Lower leg skin (tissue), 3 donors: ENCODE data around the gene HHEX.

Source experiments
- POLR2A ChIP-seq, 2 donors: fragments of 450-650 bp; IDR thresholded peaks; one replicate each; pipeline ENCODE4 v1.6.1; 2016 to 2017; ENCODE audit warnings: antibody characterized with exemption in 2 of 2, mild to moderate bottlenecking in 1 of 2, moderate library complexity in 1 of 2
- TF ChIP-seq, protein P1 (sequence below), 3 donors: fragments of 450-650 bp; IDR thresholded peaks; one replicate each; pipeline ENCODE4 v1.5.1; 2016; ENCODE audit warnings: antibody characterized with exemption in 3 of 3, mild to moderate bottlenecking in 3 of 3, moderate library complexity in 2 of 3

DNA sequence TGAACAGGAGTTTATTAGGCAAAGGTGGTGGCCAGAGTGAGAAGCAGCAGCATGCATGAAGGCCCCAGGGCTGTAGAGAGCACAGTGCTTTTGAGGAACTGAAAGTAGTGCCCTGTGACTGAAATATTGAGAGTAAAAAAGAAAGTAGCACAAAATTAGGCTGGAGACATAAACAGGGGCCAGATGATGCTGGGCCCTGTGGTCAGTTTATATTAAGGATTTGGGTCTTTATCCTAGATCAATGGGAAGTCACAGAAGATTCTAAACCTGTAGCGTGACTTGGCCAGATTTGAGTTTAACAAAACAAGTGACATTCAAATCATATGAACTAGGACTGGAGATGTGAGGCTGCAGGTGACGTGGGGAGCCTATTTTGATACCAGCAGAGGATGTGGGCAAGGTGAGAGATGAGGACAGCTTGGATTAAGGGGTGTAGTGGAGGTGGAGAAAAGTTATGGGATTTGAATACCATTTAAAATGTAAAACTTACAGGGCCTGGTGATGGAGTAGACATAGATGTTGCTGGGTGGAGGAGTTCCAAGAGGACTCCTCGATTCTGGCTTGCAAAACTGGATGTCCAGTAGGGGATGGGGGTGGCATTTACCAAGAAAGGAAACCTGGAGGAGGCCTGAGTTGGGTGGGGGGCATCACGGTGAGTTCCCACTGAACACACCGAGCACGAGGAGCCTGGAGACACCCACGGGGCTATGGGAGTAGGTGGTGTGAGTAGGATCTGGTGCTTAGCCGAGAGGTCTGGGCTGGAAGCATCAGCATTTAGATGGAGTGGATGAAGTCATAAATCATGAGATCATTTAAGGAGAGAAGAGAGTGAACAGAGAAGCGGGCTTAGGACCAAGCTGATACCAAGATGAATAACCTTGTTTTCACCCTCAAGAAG is 52.8 kb downstream of the HHEX start:
- no peak for TF ChIP-seq POLR2A (IDR thresholded peaks at IDR 0.05)
- TF ChIP-seq, protein P1, sequence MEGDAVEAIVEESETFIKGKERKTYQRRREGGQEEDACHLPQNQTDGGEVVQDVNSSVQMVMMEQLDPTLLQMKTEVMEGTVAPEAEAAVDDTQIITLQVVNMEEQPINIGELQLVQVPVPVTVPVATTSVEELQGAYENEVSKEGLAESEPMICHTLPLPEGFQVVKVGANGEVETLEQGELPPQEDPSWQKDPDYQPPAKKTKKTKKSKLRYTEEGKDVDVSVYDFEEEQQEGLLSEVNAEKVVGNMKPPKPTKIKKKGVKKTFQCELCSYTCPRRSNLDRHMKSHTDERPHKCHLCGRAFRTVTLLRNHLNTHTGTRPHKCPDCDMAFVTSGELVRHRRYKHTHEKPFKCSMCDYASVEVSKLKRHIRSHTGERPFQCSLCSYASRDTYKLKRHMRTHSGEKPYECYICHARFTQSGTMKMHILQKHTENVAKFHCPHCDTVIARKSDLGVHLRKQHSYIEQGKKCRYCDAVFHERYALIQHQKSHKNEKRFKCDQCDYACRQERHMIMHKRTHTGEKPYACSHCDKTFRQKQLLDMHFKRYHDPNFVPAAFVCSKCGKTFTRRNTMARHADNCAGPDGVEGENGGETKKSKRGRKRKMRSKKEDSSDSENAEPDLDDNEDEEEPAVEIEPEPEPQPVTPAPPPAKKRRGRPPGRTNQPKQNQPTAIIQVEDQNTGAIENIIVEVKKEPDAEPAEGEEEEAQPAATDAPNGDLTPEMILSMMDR (IDR thresholded peaks at IDR 0.05) = no peak
